ENCODE data around the gene GRID1.
A peak's percentile ranks its signal among the peaks of the same experiment; 100 is the strongest.

The GRID1 gene

GRCh38 chr10:86366033-86366901 is at the start of gene GRID1:
GRID1 (minus strand) TSS chr10:86366795.
- H3K4me2 ChIP-seq, result peak within 1 kb of the TSS; percentile 96
- H3K9me3 ChIP-seq, result no peaks in the 10 kb centered on the region
- H3K27me3 ChIP-seq, result peaks cover 92% of the 10 kb centered on the region
- peak within 1 kb of the TSS; percentile 71 for H3K9ac ChIP-seq
- H3K27ac ChIP-seq, result no peak within 1 kb of the TSS
- H3K4me1 ChIP-seq, result peaks cover 31% of the 10 kb centered on the region
- H3K4me3 ChIP-seq, result peak within 1 kb of the TSS; percentile 73
- peaks cover 56% of the 10 kb centered on the region for H4K20me1 ChIP-seq
- TF ChIP-seq Cebpa-rat (IDR thresholded peaks at IDR 0.05), result no peak
- H3K36me3 ChIP-seq, result no peaks in the 10 kb centered on the region

- peaks cover 83% of the 10 kb centered on the region for H3K4me1 ChIP-seq
- H3K4me3 ChIP-seq, result peak overlapping the region; percentile 43; the same call in 1 of the 2 replicates
- H3K27me3 ChIP-seq, result no peaks in the 10 kb centered on the region
- no peak for TF ChIP-seq Cebpa-rat (IDR thresholded peaks at IDR 0.05)
- H3K9ac ChIP-seq, result peak overlapping the region; percentile 65; the same call in 1 of the 2 replicates
- no peaks in the 10 kb centered on the region for H4K20me1 ChIP-seq
- peak overlapping the region; percentile 75 for H3K4me2 ChIP-seq
- H3K9me3 ChIP-seq, result no peaks in the 10 kb centered on the region; the same call in 1 of the 2 replicates
- no peaks in the 10 kb centered on the region for H3K36me3 ChIP-seq
- peak overlapping the region; percentile 95 for H3K27ac ChIP-seq
These were observed 49.0 kb upstream of the GRID1 start for GRCh38 chr10:86415583-86415982.

GRCh38 chr10:86415116-86415515 is 48.5 kb upstream of the GRID1 start:
- Histone ChIP-seq H3K4me2 (peak overlapping the region; percentile 75), H3K9ac (peak overlapping the region; percentile 65; the same call in 1 of the 2 replicates), H3K27me3 (no peaks in the 10 kb centered on the region), H3K36me3 (no peaks in the 10 kb centered on the region), H3K9me3 (no peaks in the 10 kb centered on the region; the same call in 1 of the 2 replicates), H3K4me1 (peaks cover 87% of the 10 kb centered on the region), H4K20me1 (no peaks in the 10 kb centered on the region), H3K27ac (peak overlapping the region; percentile 95), H3K4me3 (peak overlapping the region; percentile 43; the same call in 1 of the 2 replicates)
- TF ChIP-seq Cebpa-rat (IDR thresholded peaks at IDR 0.05), result no peak

GRCh38 chr10:86413046-86413728 is 46.6 kb upstream of the GRID1 start:
- H3K4me3 ChIP-seq, result peak overlapping the region; percentile 44
- no peaks in the 10 kb centered on the region for H3K27me3 ChIP-seq
- H3K4me1 ChIP-seq, result peaks cover 89% of the 10 kb centered on the region
- no peaks in the 10 kb centered on the region; the same call in 1 of the 2 replicates for H3K9me3 ChIP-seq
- peak overlapping the region; percentile 75 for H3K4me2 ChIP-seq
- peak overlapping the region; percentile 81 for H3K9ac ChIP-seq
- no peaks in the 10 kb centered on the region for H3K36me3 ChIP-seq
- peak overlapping the region; percentile 95 for H3K27ac ChIP-seq
- TF ChIP-seq Cebpa-rat (IDR thresholded peaks at IDR 0.05), result no peak
- no peaks in the 10 kb centered on the region for H4K20me1 ChIP-seq

GRCh38 chr10:86411852-86412560 is 45.4 kb upstream of the GRID1 start:
- Histone ChIP-seq H3K27me3 (no peaks in the 10 kb centered on the region), H3K9me3 (peaks cover 3% of the 10 kb centered on the region; the same call in 1 of the 2 replicates), H4K20me1 (no peaks in the 10 kb centered on the region), H3K36me3 (no peaks in the 10 kb centered on the region), H3K9ac (peak overlapping the region; percentile 81), H3K4me1 (peaks cover 77% of the 10 kb centered on the region), H3K27ac (peak overlapping the region; percentile 95), H3K4me2 (peak overlapping the region; percentile 75), H3K4me3 (peak overlapping the region; percentile 44; the same call in 1 of the 2 replicates)
- TF ChIP-seq Cebpa-rat (IDR thresholded peaks at IDR 0.05), result no peak

- TF ChIP-seq Cebpa-rat (IDR thresholded peaks at IDR 0.05), result no peak
- H3K27ac ChIP-seq, result peak overlapping the region; percentile 95
- H3K36me3 ChIP-seq, result no peaks in the 10 kb centered on the region
- peaks cover 71% of the 10 kb centered on the region for H3K4me1 ChIP-seq
- no peaks in the 10 kb centered on the region for H4K20me1 ChIP-seq
- H3K9me3 ChIP-seq, result peaks cover 3% of the 10 kb centered on the region; the same call in 1 of the 2 replicates
- no peaks in the 10 kb centered on the region for H3K27me3 ChIP-seq
- peak overlapping the region; percentile 81; the same call in 1 of the 2 replicates for H3K9ac ChIP-seq
- peak overlapping the region; percentile 75 for H3K4me2 ChIP-seq
- peak overlapping the region; percentile 44 for H3K4me3 ChIP-seq
These were observed 44.8 kb upstream of the GRID1 start for GRCh38 chr10:86411281-86411841.

GRCh38 chr10:86410542-86411124 is 44.0 kb upstream of the GRID1 start:
- Histone ChIP-seq H4K20me1 (no peaks in the 10 kb centered on the region), H3K27ac (peak overlapping the region; percentile 95), H3K27me3 (no peaks in the 10 kb centered on the region), H3K9me3 (peaks cover 3% of the 10 kb centered on the region; the same call in 1 of the 2 replicates), H3K9ac (peak overlapping the region; percentile 81; the same call in 1 of the 2 replicates), H3K4me3 (peak overlapping the region; percentile 44), H3K36me3 (no peaks in the 10 kb centered on the region), H3K4me1 (peaks cover 64% of the 10 kb centered on the region), H3K4me2 (peak overlapping the region; percentile 75)
- no peak for TF ChIP-seq Cebpa-rat (IDR thresholded peaks at IDR 0.05)

- no peak overlapping the region for H3K9ac ChIP-seq
- H3K4me3 ChIP-seq, result no peak overlapping the region
- no peak overlapping the region for H3K4me2 ChIP-seq
- peaks cover 13% of the 10 kb centered on the region for H3K9me3 ChIP-seq
- no peak overlapping the region for H3K27ac ChIP-seq
- no peak for TF ChIP-seq Cebpa-rat (IDR thresholded peaks at IDR 0.05)
- H3K27me3 ChIP-seq, result no peaks in the 10 kb centered on the region
- peaks cover 49% of the 10 kb centered on the region for H3K4me1 ChIP-seq
- no peaks in the 10 kb centered on the region for H4K20me1 ChIP-seq
- H3K36me3 ChIP-seq, result no peaks in the 10 kb centered on the region
These were observed 42.6 kb upstream of the GRID1 start for GRCh38 chr10:86409183-86409582.

Data from BLaER1 (cell line).